ENCODE data around the gene TWNK.

- TF ChIP-seq CTCF (IDR thresholded peaks at IDR 0.05; ENCODE audit: low read depth, low read length) (no peak), EZH2phosphoT487 (IDR thresholded peaks at IDR 0.05; ENCODE audit: low read depth) (no peak)
Observed at GRCh38 chr10:101003639-101004206, 16.4 kb downstream of the TWNK start.

Measured in OCI-LY3 (cell line).